CD4-positive, CD25-positive, alpha-beta regulatory T cell (primary cell): ENCODE results near the gene SPARCL1. TPM values are rescaled to one million over a fixed set of nuclear protein-coding genes. Genes with fewer than 3 reads are reported as not detected.

Experiments
- ATAC-seq, 2 donors: fragments of 150-1000 bp; cut with Tn5 transposase; one replicate each; pipeline ENCODE4 v1.10.0; 2021; ENCODE audit warnings: low read depth in 2 of 2, moderate number of reproducible peaks in 2 of 2, moderate library complexity in 1 of 2
- DNase-seq, 3 donors: peaks; one replicate each; pipeline versions ENCODE4 v3.0.0 to v3.0.0-alpha.2; 2012 to 2022; ENCODE audit warnings: mixed read lengths in 1 of 3
- H3K27ac ChIP-seq: one replicate; pipeline ENCODE4 v1.7.0; 2013; ENCODE audit warnings: mild to moderate bottlenecking, low read length; ENCODE audit not compliant: insufficient read depth, poor library complexity, severe bottlenecking
- H3K27me3 ChIP-seq: one replicate; pipeline ENCODE4 v1.7.0; 2013; ENCODE audit warnings: low read length; ENCODE audit not compliant: control insufficient read depth, insufficient read depth
- H3K36me3 ChIP-seq: one replicate; pipeline ENCODE4 v1.7.0; 2013; ENCODE audit warnings: mild to moderate bottlenecking, low read length, moderate library complexity; ENCODE audit not compliant: control insufficient read depth, insufficient read depth
- H3K4me1 ChIP-seq: 2 replicates; pipeline ENCODE4 v1.7.0; 2013; ENCODE audit warnings: mild to moderate bottlenecking, low read length; ENCODE audit not compliant: insufficient read depth, control insufficient read depth, poor library complexity, severe bottlenecking
- H3K4me3 ChIP-seq: one replicate; pipeline ENCODE4 v1.7.0; 2013; ENCODE audit warnings: low read depth, mild to moderate bottlenecking, low read length, moderate library complexity
- H3K9me3 ChIP-seq, 2 experiments: 1 replicate in 1 of 2; 2 replicates in 1 of 2; pipeline ENCODE4 v1.7.0; 2013; ENCODE audit warnings: low read length in 2 of 2, mild to moderate bottlenecking in 1 of 2, moderate library complexity in 1 of 2; ENCODE audit not compliant: control insufficient read depth in 2 of 2
- H3K27ac Mint-ChIP-seq, 3 donors: one replicate each; pipeline ENCODE4 v1.8.0; 2020 to 2022; ENCODE audit warnings: mild to moderate bottlenecking in 3 of 3, mixed read lengths in 3 of 3, moderate library complexity in 2 of 3
- H3K27me3 Mint-ChIP-seq: one replicate; pipeline ENCODE4 v1.8.0; 2022; ENCODE audit warnings: mild to moderate bottlenecking, mixed read lengths
- H3K36me3 Mint-ChIP-seq: one replicate; pipeline ENCODE4 v1.8.0; 2020; ENCODE audit warnings: mixed read lengths
- H3K4me1 Mint-ChIP-seq, 4 donors: one replicate each; pipeline ENCODE4 v1.8.0; 2020 to 2022; ENCODE audit warnings: mixed read lengths in 4 of 4, mild to moderate bottlenecking in 1 of 4
- H3K4me3 Mint-ChIP-seq, 4 donors: one replicate each; pipeline ENCODE4 v1.8.0; 2020 to 2022; ENCODE audit warnings: mild to moderate bottlenecking in 4 of 4, mixed read lengths in 4 of 4, moderate library complexity in 3 of 4
- H3K9me3 Mint-ChIP-seq, 7 donors: one replicate each; pipeline ENCODE4 v1.8.0; 2020 to 2022; ENCODE audit warnings: mixed read lengths in 7 of 7, mild to moderate bottlenecking in 3 of 7, moderate library complexity in 2 of 7
- polyA plus RNA-seq, 4 donors: library from polyadenylated mRNA; unstranded; fragments of 300-500 nt; fragmentation: Illumina TruSeq; gene quantifications; one replicate each; pipeline ENCODE4 v1.2.3, GENCODE V29; 2021
- total RNA-seq: library from RNA; stranded (reverse); gene quantifications from one replicate; pipeline ENCODE4 v1.2.3, GENCODE V29; 2022

The SPARCL1 gene
- total and polyA plus RNA-seq, 5 donors from 2014 or later, result not detected

- ATAC-seq, result no peak
- no peak overlapping the region for H3K27ac Mint-ChIP-seq
- H3K36me3 Mint-ChIP-seq, result no peaks in the 10 kb centered on the region
- peaks cover 0 to 5% (median 2%) of the 10 kb centered on the region in 7 donors for H3K9me3 Mint-ChIP-seq
- H3K4me1 Mint-ChIP-seq, result no peaks in the 10 kb centered on the region
- H3K27ac ChIP-seq, result no peak overlapping the region
- no peak overlapping the region for H3K4me3 ChIP-seq
- no peaks in the 10 kb centered on the region for H3K4me1 ChIP-seq
- H3K4me3 Mint-ChIP-seq, result no peak overlapping the region
- H3K27me3 ChIP-seq, result no peaks in the 10 kb centered on the region
- H3K36me3 ChIP-seq, result no peaks in the 10 kb centered on the region
- no peaks in the 10 kb centered on the region for H3K9me3 ChIP-seq
- H3K27me3 Mint-ChIP-seq, result peaks cover 28% of the 10 kb centered on the region
- no peak for DNase-seq
Observed at GRCh38 chr4:87540146-87541058, 11.2 kb upstream of the SPARCL1 start.

- no peak overlapping the region for H3K27ac Mint-ChIP-seq
Observed at GRCh38 chr4:87532907-87533306, 3.7 kb upstream of the SPARCL1 start.

DNA sequence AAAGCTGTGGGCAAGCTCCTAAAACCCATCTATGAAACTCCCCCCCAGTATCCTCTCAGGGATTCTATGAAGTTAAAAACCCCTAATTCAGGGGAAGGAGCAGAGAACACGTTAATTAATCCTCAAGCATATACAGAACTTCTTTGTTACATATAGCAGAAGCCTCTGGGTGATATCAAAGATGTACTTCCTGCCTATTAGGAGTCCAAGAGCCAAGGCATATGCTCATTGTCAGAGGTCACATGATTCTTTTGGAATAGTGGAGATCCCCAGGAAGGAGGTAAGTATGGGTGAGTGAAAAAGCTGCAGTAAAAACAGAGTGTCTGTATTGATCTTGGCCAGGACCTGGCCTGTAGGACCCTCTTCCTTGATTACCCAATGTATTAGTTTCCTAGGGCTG, 2.9 kb upstream of the SPARCL1 start:
- Mint-ChIP-seq H3K27ac (no peak overlapping the region), H3K9me3 (peaks cover 0 to 3% (median 0%) of the 10 kb centered on the region in 7 donors), H3K4me3 (no peak overlapping the region), H3K36me3 (no peaks in the 10 kb centered on the region), H3K4me1 (no peaks in the 10 kb centered on the region), H3K27me3 (peaks cover 17% of the 10 kb centered on the region)
- H3K9me3 ChIP-seq, result no peaks in the 10 kb centered on the region
- H3K4me1 ChIP-seq, result no peaks in the 10 kb centered on the region
- DNase-seq (no peak), ATAC-seq (no peak)
- no peaks in the 10 kb centered on the region for H3K36me3 ChIP-seq
- no peak overlapping the region for H3K4me3 ChIP-seq
- no peak overlapping the region for H3K27ac ChIP-seq
- H3K27me3 ChIP-seq, result no peaks in the 10 kb centered on the region

More at GRCh38 chr4:87532907-87533306, 3.7 kb upstream of the SPARCL1 start:
- Histone ChIP-seq H3K4me3 (no peak overlapping the region), H3K4me1 (no peaks in the 10 kb centered on the region), H3K27ac (no peak overlapping the region), H3K36me3 (no peaks in the 10 kb centered on the region), H3K27me3 (no peaks in the 10 kb centered on the region), H3K9me3 (no peaks in the 10 kb centered on the region)
- Mint-ChIP-seq H3K9me3 (peaks cover 0 to 3% (median under 1%) of the 10 kb centered on the region in 7 donors), H3K36me3 (no peaks in the 10 kb centered on the region), H3K4me1 (no peaks in the 10 kb centered on the region), H3K27me3 (peaks cover 20% of the 10 kb centered on the region), H3K4me3 (no peak overlapping the region)
- no peak for ATAC-seq
- DNase-seq, result no peak

DNA sequence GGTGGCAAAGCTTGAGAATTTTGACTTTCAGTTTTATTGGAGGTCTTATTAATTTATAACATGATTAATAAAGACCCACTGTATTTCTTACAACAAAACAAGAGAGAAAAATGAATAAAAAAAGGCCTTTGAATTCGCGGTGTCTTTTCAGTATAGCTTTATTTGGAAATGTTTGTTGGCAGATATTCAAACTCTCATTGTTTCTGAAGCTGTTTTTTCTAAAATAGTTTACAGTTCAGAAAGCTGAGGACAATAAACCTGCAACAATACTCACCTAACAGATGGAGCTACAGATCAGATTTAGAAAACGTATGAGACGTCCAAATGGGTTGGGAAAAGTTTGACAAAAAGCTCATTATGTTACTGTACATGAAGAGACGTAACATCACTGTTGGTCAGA, 2.4 kb upstream of the SPARCL1 start:
- H3K9me3 ChIP-seq, result no peaks in the 10 kb centered on the region
- ATAC-seq, result no peak
- no peaks in the 10 kb centered on the region for H3K27me3 ChIP-seq
- no peaks in the 10 kb centered on the region for H3K36me3 ChIP-seq
- Mint-ChIP-seq H3K4me3 (no peak overlapping the region), H3K9me3 (peaks cover 0 to 3% (median 0%) of the 10 kb centered on the region in 7 donors), H3K27ac (no peak overlapping the region), H3K4me1 (no peaks in the 10 kb centered on the region), H3K36me3 (no peaks in the 10 kb centered on the region), H3K27me3 (peaks cover 12% of the 10 kb centered on the region)
- no peak for DNase-seq
- H3K4me1 ChIP-seq, result no peaks in the 10 kb centered on the region
- no peak overlapping the region for H3K27ac ChIP-seq
- no peak overlapping the region for H3K4me3 ChIP-seq

DNA sequence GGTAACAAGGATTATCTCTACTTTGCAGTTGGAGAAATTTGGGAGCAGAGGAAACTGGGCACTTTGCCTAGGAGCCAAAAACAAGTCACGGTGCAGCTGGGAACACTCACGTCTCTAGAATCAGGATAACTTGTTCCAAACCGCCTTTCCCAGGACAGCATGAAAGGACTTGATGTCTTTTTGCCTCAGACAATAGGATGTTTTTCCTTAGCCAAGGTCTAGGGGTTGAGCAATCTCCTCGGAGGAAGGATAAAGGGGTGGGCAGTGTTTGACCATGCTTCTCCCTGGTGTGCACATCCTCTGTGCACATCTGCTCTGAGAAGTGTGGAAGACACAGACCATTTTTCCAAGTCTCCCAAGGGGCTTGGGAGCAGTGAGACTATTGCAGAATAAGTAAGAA, 1.7 kb upstream of the SPARCL1 start:
- ATAC-seq (no peak), DNase-seq (no peak)
- Histone ChIP-seq H3K9me3 (no peaks in the 10 kb centered on the region), H3K27me3 (no peaks in the 10 kb centered on the region), H3K36me3 (no peaks in the 10 kb centered on the region), H3K4me1 (no peaks in the 10 kb centered on the region), H3K27ac (no peak overlapping the region), H3K4me3 (no peak overlapping the region)
- peaks cover 0 to 3% (median 0%) of the 10 kb centered on the region in 7 donors for H3K9me3 Mint-ChIP-seq
- H3K27me3 Mint-ChIP-seq, result peaks cover 12% of the 10 kb centered on the region
- no peaks in the 10 kb centered on the region for H3K4me1 Mint-ChIP-seq
- no peaks in the 10 kb centered on the region for H3K36me3 Mint-ChIP-seq
- H3K4me3 Mint-ChIP-seq, result no peak overlapping the region
- H3K27ac Mint-ChIP-seq, result no peak overlapping the region

- Histone ChIP-seq H3K4me3 (no peak overlapping the region), H3K4me1 (no peaks in the 10 kb centered on the region), H3K9me3 (no peaks in the 10 kb centered on the region), H3K27me3 (no peaks in the 10 kb centered on the region), H3K36me3 (no peaks in the 10 kb centered on the region), H3K27ac (no peak overlapping the region)
- H3K27me3 Mint-ChIP-seq, result peaks cover 12% of the 10 kb centered on the region
- no peak for DNase-seq
- no peaks in the 10 kb centered on the region for H3K4me1 Mint-ChIP-seq
- H3K36me3 Mint-ChIP-seq, result no peaks in the 10 kb centered on the region
- H3K27ac Mint-ChIP-seq, result no peak overlapping the region
- no peak overlapping the region for H3K4me3 Mint-ChIP-seq
- ATAC-seq, result no peak
- H3K9me3 Mint-ChIP-seq, result peaks cover 0 to 4% (median 0%) of the 10 kb centered on the region in 7 donors
Observed at GRCh38 chr4:87530229-87530628, 1.1 kb upstream of the SPARCL1 start.

- peaks cover 4% of the 10 kb centered on the region for H3K27me3 Mint-ChIP-seq
Observed at GRCh38 chr4:87527431-87528220, 1.6 kb downstream of the SPARCL1 start.

More at GRCh38 chr4:87527431-87528220, 1.6 kb downstream of the SPARCL1 start:
- no peak for DNase-seq
- Histone ChIP-seq H3K9me3 (peaks cover 4 to 8% of the 10 kb centered on the region in 2 experiments), H3K36me3 (no peaks in the 10 kb centered on the region), H3K27ac (no peak overlapping the region), H3K4me1 (no peaks in the 10 kb centered on the region), H3K4me3 (no peak overlapping the region), H3K27me3 (no peaks in the 10 kb centered on the region)
- H3K36me3 Mint-ChIP-seq, result no peaks in the 10 kb centered on the region
- ATAC-seq, result no peak
- peaks cover 0 to 16% (median 2%) of the 10 kb centered on the region in 7 donors for H3K9me3 Mint-ChIP-seq
- no peak overlapping the region for H3K4me3 Mint-ChIP-seq
- H3K27ac Mint-ChIP-seq, result no peak overlapping the region
- H3K4me1 Mint-ChIP-seq, result no peaks in the 10 kb centered on the region
